ENCODE data around the gene CLN6.
A peak's percentile ranks its signal among the peaks of the same experiment; 100 is the strongest.
"Not testable (repeated sequence)": the region's sequence is repeated elsewhere in the genome, so short reads cannot be mapped to it uniquely, and the experiment has no call there.

Gene CLN6

GRCh38 chr15:68256675-68257450 lies 27.3 kb upstream of the CLN6 start:
- DNase-seq (ENCODE audit: low read depth): peak; percentile 41

- no peak for DNase-seq (ENCODE audit: low read depth)
These were observed 23.5 kb upstream of the CLN6 start for GRCh38 chr15:68252925-68253534.

GRCh38 chr15:68249058-68249713 lies 19.7 kb upstream of the CLN6 start:
- DNase-seq (ENCODE audit: low read depth): no peak

DNA sequence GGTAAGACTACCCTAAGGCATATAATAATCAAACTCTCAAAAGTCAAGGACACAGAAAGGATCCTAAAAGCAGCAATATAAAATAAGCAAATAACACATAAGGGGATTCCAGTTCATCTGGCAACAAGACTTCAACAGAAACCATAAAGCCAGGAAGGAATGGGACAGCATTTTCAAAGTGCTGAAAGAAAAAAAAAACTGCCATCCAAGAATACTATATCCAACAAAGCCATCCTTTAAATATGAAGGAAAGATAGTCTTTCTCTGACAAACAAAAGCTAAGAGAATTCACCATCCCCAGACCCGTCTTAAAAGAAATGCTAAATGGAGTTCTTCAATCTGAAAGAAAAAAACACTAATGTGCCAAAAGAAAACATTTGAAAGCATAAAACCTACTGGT lies 14.7 kb upstream of the CLN6 start:
- no peak for DNase-seq (ENCODE audit: low read depth)

GRCh38 chr15:68241088-68241935 lies 11.8 kb upstream of the CLN6 start:
- no peak for DNase-seq (ENCODE audit: low read depth)

DNA sequence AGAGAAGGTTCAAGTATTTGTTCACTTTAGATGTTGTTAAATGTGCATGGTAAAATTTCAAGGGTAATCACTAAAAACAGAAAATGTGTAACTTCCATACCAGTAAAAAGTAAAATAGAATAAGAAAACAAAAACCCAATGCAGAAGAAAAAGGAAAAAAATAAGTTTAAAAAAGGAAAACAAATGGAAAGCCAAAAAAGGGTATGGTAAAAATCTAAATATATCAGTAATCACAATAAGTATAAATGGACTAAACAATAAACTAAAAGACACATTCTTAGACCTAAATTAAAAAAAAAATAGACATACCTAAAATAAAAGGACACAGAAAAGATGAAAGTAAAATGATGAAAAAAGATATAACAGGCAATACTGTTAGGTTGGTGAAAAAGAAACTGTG lies 9.5 kb upstream of the CLN6 start:
- no peak for DNase-seq (ENCODE audit: low read depth)

- DNase-seq (ENCODE audit: low read depth): no peak
These were observed 5.5 kb upstream of the CLN6 start for GRCh38 chr15:68235022-68235421.

DNA sequence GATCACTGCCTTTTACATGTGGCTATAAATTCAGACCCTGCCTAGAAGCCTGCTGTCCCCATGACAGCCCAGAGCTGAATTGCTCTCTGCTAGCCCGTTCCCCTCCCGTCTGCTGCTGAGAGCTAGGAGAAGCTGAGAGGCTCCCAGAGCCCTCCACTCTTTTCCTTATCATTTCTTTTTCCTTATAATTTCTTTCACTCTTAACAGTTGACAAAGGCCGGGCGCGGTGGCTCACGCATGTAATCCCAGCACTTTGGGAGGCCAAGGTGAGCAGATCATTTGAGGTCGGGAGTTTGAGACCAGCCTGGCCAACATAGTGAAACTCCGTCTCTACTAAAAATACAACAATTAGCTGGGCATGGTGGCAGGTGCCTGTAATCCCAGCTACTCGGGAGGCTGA lies 5.0 kb upstream of the CLN6 start:
- DNase-seq (ENCODE audit: low read depth): not testable (repeated sequence)

- DNase-seq (ENCODE audit: low read depth): no peak
These were observed 4.5 kb upstream of the CLN6 start for GRCh38 chr15:68234060-68234459.

GRCh38 chr15:68232937-68233336 lies 3.4 kb upstream of the CLN6 start:
- DNase-seq (ENCODE audit: low read depth): no peak

DNA sequence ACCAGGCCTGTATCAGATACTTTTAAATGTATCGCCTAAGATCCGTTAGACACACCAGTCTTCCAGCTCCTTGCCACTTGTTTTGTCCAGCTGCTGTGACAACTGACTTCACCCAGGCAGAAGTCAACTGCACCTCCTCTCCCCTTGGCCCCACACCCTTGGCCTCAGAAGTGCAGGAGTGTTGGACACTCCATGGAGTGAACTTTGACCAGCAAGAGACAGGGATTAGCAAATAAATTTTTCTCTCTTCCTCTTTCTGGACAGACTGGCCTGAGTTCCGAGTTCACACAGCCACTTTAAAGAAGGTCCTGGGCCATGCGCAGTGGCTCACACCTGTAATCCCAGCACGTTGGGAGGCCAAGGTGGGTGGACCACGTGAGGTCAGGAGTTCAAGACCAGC lies 2.9 kb upstream of the CLN6 start:
- no peak for DNase-seq (ENCODE audit: low read depth)

- DNase-seq (ENCODE audit: low read depth): no peak
These were observed 1.7 kb upstream of the CLN6 start for GRCh38 chr15:68231102-68231818.

GRCh38 chr15:68230157-68231100 lies 901 bp upstream of the CLN6 start:
- no peak for DNase-seq (ENCODE audit: low read depth)

- no peak for DNase-seq (ENCODE audit: low read depth)
These were observed 550 bp downstream of the CLN6 start for GRCh38 chr15:68228971-68229385.

DNA sequence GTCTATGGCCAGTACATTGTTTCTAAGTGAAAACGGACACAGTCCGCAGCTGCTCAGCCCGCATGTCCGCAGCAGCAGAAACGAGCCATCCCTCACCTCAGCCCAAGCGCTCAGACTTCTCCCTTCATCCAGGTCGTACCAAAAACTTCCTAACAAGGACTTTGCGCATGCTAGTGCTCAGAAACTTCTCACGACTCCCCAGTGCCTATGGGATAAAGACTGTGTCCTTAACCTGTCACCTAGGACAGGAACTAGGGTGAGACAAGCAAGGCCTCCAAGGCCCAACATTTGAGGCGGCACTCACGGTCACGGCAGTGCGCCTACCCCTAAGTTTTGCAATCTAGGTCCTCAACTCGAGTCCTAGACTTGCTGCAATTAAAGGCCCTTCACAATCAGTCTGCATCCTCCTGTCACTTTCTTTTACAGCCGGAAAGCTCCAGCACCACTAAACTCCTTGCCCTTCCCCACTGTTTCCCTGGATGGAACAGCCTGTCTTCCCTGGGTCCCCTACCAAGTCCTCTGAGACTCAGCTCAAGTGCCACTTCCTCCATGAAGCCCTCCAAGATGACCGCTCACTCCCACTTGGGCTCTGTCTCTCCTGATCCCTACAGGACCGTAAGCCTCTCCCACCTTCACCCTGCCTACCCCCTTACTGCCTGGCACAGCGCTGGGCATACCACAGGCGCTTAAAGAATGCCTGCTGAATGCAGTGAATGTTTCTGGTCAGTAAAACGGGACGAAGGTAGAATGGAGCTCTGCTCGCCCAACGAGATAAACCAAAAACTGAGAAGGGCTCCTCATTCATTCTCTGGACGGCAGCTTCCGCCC lies 1.2 kb downstream of the CLN6 start:
- no peak for DNase-seq (ENCODE audit: low read depth)

DNA sequence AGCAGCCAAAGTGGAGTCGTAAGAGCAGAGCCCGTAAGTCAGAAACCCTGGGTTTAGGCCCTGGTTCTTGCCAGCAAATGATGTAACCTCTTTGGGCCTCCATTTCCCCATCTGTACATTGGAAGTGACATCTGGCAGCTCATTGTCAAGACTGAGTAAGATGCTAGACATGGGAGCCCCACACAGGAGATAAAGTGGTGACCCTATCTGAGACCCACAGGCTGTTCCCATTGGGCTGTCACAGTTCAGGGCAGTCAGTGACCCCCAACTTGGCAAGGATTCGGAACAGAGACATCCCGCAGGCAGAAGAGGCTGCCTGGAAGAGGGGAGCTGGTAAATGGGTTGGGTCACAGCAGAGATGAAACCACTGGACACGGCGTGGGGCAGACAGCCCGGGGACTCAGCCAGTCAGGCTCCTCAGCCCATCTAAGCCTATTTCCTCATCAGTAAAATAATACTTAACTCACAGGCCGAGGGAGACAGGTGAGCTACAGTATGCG lies 1.8 kb downstream of the CLN6 start:
- no peak for DNase-seq (ENCODE audit: low read depth)

DNA sequence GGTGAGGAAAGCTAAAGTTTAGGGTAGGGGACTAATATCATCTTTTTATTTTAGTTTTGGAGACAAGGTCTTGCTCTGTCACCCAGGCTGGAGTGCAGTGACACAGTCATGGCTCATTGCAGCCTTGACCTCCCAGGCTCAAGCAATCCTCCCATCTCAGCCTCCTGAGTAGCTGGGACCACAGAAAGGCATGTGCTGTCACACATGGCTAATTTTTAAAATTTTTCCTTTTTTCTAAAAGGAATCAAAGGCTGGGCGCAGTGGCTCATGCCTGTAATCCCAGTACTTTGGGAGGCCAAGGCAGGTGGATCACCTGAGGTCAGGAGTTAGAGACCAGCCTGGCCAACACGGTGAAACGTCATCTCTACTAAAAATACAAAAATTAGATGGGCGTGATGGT lies 4.1 kb downstream of the CLN6 start:
- not testable (repeated sequence) for DNase-seq (ENCODE audit: low read depth)

DNA sequence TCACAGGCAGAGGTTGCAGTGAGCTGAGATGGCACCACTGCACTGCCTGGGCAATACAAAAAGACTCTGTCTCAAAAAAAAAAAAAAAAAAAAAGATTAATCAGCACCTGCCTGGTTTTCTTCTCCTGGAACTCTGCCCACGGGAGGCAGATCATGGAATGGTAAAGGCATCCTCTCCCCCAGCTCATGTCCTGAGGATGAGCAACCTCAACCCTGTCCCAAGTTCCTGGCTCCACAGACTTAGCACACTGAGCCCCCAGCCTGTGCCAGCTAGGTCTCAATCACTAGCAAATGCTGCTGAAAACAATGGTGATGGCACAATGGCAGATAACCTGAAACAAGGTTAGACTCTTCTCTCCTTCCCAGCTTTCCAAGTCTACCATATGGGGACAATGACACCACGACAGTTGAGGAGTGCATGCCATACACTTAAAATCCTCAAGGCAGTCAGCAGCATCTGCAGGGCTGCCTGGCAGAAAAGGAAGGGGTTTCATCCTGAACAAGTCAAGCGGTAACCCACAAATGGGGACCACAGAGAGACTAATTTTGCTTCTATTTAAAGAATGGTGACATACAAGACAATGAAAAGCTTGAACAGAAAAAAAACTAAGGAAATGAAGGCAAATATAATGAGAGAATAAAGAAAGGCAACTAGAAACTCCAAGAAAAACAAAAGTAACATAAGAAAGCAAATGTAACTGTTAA lies 4.8 kb downstream of the CLN6 start:
- no peak for DNase-seq (ENCODE audit: low read depth)

- no peak for DNase-seq (ENCODE audit: low read depth)
These were observed 5.4 kb downstream of the CLN6 start for GRCh38 chr15:68224108-68224507.

Measured in T follicular helper cell (primary cell).